Coronary artery (tissue), 2 donors: ENCODE data around the gene ISM1.

Source experiments
- DNase-seq: peaks from one replicate; pipeline ENCODE4 v3.0.0-alpha.2; 2017; ENCODE audit warnings: low spot score
- H3K27ac ChIP-seq, 2 donors: fragments of 200-600 bp; sonication (generic); one replicate each; pipeline ENCODE4 v1.5.1; 2016 to 2019
- H3K4me3 ChIP-seq: fragments of 200-600 bp; sonication (generic); 2 replicates; pipeline ENCODE4 v1.5.1; 2016; ENCODE audit warnings: mild to moderate bottlenecking, moderate library complexity
- CTCF ChIP-seq: fragments of 200-600 bp; sonication (generic); IDR thresholded peaks from one replicate; pipeline ENCODE4 v1.5.1; 2019; ENCODE audit warnings: antibody characterized with exemption

The ISM1 gene

DNA sequence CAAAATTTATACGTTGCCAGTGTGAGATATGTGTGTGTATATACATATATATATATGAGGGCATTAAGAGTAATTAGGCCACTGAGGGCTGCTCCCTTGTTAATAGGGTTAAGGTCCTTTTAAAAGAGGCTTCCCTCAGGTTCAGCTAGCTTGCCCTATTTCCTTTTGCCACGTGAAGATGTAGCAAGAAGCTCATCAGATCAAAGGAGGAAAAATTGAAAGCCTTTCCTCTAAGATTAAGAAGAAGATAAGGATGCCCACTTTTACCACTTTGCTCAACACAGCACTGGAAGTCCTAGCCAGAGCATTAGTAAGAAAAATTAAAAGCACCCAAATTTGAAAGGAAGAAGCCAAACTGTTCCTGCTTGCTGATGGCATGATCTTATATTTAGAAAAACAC, 33.2 kb upstream of the ISM1 start:
- no peak for TF ChIP-seq CTCF
- DNase-seq = no peak
- Histone ChIP-seq H3K27ac (no peak overlapping the region), H3K4me3 (no peak overlapping the region)

- H3K27ac ChIP-seq = no peak overlapping the region
- TF ChIP-seq CTCF = no peak
These were observed 21.8 kb upstream of the ISM1 start for GRCh38 chr20:13199279-13199678.

DNA sequence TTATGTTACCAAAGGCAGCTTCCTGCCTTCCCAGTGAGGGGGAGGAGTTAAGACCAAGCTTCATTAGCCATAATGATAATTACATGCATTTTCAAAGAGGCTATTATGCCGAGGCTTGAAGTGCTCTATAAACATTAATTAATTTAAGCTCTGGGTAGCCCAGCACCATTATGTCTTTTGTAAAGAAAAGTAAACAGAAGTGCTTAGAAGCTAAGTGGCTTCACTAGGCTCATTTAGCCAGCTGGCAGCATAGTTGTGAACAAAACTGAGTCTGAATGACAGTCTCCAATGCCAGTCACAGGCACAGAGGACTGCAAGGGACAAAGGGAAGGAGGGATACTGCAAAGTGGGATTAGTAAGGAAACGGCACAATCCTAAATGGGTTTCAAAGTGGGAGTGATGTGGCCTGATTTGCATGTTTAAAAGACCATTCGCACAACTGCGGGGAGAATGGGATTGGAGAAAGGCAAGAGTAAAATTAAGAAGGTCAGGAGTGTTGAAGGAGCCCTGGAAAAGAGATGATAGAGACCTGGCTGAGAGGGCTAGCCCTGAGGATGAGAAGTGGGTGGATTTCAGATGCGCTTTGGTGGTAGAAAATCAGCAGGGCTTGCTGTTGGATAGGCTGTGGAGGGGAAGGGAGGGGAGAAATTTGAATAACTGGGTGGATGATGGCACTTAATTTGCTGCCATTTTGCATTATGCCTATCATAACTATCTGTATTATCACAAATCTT, 20.1 kb upstream of the ISM1 start:
- no peak for DNase-seq
- no peak for TF ChIP-seq CTCF
- H3K27ac ChIP-seq = no peak overlapping the region
- no peak overlapping the region for H3K4me3 ChIP-seq

More at GRCh38 chr20:13199279-13199678, 21.8 kb upstream of the ISM1 start:
- H3K4me3 ChIP-seq = no peak overlapping the region
- no peak for DNase-seq

DNA sequence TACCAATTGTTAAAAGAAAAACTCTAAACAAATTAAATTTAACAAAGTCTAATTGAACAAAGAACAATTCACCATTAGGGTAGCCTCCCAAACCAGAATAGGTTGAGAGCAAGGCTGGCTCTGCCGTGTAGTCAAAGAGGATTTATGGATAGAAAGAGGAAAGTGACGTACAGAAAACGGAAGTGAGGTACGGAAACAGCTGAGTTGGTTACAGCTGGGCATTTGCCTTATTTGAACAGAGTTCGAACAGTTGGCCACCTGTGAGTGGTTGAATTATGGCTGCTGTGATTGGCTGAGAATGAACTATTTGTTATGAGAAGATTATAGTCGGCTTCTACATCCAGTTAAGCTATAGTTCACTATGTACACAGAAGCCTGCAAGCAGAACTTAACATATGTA, 18.5 kb upstream of the ISM1 start:
- Histone ChIP-seq H3K4me3 (no peak overlapping the region), H3K27ac (no peak overlapping the region)
- no peak for TF ChIP-seq CTCF
- DNase-seq = no peak

- Histone ChIP-seq H3K27ac (no peak overlapping the region), H3K4me3 (no peak overlapping the region)
- TF ChIP-seq CTCF = no peak
- DNase-seq = no peak
These were observed 15.6 kb upstream of the ISM1 start for GRCh38 chr20:13205425-13205824.

- Histone ChIP-seq H3K4me3 (no peak overlapping the region), H3K27ac (no peak overlapping the region)
- TF ChIP-seq CTCF = no peak
- no peak for DNase-seq
These were observed 15.1 kb upstream of the ISM1 start for GRCh38 chr20:13205848-13206434.

DNA sequence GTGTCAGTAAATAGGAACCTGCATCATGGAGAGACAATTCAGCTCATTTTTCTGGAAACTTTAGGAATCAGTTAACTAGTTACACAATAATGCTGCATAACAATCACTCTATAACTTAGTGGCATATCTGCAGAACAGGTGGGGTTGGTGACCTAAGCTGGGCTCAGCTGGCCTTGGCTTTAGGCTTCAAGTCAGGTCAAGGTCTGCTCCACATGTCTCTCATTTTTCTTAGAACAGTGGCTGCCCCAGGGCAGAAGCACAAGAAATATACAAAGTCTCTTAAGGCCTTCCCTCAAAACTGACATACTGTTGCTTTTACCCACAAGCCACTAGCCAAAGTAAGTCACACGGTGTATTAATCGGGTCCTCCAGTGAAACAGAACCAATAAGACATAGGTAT, 14.1 kb upstream of the ISM1 start:
- no peak for TF ChIP-seq CTCF
- no peak overlapping the region for H3K27ac ChIP-seq
- no peak overlapping the region for H3K4me3 ChIP-seq
- DNase-seq = no peak
